ENCODE data around the gene MEF2A.

- TF ChIP-seq CTCF (IDR thresholded peaks at IDR 0.05) = no peak
- no peak for TF ChIP-seq POLR2A (IDR thresholded peaks at IDR 0.05)
Observed at GRCh38 chr15:99558571-99558970, 7.2 kb upstream of the MEF2A start.
